Activated CD4-positive, CD25-positive, alpha-beta regulatory T cell treated with anti-CD3 and anti-CD28 coated beads, Interleukin-2, amount 50 U/mL, for 16 hours (primary cell): ENCODE measurements around the gene BRF1.

ENCODE experiments used
- DNase-seq: peaks from one replicate; pipeline ENCODE4 v3.0.0-alpha.2; 2020; ENCODE audit warnings: low read depth, low spot score

BRF1 gene

DNA sequence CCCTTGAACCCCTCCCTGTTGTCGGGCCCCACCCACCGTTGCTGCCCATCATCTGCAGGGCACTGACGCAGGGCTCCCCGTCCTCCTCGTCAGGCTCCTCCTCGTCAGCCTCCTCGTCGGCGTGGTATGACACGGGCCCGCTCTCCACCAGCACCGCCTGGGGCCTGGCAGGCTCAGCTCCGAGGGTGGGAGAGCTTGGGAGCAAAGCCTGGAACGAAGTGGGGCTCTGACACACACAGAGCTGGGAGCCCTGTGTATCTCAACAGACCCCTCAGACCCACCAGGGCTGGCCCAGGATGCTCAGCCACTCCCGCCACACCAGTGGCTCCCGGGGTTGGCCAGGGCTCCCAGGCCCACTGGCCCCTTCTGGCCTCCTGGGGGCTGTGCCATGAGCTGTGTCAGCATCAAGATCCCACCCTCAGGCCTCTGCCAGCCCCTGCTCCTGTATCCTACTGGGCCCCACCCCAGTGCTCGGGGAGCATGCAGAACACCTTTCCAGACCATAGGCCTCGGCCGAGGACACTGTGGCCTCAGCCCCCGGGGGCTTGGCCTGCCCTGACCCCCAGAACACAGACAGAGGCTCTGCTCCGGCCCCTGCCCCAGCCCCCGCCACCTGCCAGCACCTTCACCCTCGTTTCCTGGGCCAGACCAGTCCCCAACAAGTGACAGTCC is 89.6 kb downstream of the BRF1 start:
- DNase-seq, result no peak

DNA sequence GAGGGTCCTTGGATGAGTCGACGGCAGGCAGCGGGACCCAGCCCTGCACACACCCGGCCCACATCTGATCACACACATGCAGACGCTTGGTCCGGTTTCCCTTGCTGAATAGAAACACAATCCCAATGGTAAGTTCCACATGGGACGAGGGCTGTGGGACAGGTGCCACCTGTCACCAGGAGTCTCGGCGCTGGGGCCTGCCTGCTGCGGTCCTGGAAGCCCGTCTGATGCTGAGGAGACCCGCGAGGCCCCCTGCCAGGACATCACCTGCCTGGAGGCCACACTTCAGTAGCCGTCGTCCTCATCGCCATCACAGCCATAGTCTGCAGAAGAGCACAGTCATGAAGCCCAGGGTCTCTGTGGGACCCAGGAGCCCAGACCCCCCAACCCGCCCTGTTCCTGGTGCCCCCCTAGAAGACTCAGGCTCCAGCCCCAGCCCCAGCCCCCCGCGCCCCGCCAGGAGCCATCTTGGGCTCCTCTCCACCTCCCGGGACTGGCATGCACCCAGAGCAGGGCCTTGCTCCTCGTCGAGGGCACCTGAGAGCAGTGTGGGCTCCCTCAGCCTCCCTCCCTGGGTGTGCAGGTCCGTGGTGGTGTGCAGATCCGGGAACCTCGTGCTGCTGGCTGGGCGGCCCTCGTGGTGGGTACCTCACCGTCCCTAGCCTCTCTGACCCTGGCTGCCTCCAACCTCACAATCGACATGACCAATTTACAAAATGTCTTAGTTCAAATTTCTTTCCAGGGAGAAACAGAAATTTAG is 90.4 kb downstream of the BRF1 start:
- no peak for DNase-seq

DNA sequence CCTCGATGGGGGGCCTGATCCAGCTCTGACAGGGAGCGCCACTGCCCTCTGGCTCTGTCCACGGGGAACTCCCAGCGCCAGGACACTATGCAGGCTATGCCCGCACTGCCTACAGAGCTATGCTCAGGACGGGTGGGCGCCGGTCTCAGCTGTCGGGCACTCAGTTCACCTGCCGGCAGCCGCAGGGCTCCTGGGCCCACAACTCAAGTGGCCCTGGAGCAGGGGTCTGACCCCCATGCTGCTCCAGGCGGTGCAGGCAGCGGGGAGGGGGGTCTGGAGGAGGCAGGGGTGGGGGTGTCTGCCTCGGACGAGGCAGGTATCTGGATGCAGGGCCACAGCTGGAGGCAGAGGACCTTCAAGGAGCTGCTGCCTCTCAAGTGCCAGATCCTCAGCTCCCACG is 91.2 kb downstream of the BRF1 start:
- no peak for DNase-seq

DNA sequence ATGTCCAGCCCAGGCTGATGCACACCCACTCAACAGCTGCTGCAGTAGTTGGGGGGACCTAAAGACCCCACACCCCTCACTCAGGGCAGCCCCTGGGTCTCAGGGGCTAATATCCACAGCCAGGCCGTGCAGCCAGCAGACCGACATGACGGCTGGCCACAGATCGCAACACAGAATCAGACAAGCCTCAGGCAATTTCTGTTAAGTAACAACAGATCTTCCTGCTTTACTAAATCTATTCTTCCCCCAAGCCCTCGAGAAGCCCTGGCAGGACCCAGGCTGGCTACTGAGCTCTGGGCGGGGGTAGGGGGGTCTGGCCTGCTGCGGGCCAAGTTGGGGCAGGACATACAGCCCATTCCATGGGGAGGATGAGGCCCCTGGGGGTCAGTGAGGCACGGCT is 91.7 kb downstream of the BRF1 start:
- DNase-seq, result no peak

DNA sequence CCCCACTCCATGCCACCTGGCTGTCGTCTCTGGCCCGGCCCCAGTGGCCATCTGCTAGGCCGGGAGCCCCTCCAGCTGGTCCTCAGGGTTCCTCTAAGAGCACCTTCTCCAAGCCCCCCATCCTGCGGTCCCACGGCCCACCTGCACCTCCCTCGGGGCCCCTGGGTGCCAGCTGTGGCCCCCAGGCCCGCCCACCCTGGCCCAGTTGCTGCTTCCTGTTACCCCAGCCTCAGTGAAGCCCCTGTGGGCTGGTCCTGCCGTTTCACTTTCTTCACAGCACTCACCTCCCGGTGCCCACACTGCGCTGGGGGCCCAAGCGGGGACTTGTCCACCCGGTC is 92.1 kb downstream of the BRF1 start:
- no peak for DNase-seq

DNA sequence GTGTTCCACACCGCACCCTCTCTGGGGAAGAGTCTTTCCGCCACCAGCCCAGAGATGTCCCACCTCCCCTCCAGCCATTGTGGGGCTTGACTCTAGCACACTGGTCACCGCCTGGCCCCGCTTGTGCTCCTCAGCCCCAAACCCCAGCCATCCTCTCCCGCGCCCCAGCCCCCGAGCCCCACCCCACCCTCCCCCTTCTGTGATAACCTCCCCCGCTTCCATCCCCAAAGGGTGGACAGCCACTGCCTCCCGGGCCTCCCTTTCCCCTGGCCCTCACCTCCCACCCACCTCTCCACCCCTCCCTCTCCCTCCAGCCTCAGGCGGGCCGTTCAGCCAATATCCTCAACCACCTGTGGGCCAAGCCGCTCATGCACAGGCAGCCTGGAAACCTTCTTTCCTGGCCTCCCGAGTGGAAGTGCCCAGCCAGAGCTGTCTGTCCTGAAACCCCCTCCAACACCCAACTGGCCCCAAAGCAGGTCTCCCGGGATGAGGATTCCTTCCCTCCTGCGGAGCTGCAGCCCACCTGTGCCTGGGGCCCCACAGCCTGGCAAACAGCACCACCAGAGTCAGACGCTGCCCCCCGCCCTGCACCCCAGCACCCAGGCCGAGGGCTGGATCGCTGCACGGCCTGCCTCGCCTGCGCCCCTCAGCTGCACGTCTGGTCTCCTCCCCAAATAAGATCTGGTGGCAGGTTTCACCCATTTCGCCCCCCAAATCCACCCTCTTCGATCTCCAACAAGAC is 92.6 kb downstream of the BRF1 start:
- DNase-seq, result no peak

DNA sequence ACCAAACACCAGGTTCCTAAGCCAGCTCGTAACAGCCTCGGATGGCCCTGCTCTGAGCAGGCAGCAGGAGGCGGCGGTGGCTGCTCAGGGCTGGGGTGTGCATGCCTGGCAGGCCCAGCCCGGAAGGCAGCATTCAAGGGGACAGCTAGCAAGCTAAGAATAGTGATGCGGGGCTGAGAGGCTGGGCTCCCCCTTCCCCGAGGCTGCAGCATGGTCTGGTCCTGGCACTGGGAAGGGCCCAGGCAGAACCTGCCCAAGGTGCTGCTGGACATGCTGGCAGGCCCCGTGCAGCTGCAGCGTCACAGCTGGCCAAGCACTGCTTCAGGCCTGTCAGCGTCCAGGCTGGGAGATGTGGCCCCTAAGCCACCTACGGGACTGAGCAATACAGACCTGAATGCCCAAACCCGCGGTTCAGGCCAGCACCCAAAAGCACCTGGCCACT is 93.3 kb downstream of the BRF1 start:
- no peak for DNase-seq

DNA sequence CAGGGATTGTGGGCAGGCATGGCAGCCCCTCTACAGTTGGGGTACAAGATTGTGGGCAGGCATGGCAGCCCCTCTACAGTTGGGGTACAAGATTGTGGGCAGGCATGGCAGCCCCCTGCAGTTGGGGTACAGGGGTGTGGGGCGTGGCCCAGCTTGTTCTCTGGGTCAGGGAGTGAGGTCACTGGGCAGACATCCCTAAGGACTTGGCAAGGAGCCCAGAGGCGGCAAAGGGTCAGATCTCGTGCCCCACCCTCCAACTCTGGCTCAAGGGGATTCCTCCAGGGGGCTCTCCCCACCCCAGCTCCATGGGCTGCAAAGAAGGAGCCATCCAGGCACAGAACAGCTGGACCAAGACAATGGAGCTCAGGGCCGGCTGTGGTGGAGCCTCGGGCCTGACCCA is 93.9 kb downstream of the BRF1 start:
- no peak for DNase-seq

DNA sequence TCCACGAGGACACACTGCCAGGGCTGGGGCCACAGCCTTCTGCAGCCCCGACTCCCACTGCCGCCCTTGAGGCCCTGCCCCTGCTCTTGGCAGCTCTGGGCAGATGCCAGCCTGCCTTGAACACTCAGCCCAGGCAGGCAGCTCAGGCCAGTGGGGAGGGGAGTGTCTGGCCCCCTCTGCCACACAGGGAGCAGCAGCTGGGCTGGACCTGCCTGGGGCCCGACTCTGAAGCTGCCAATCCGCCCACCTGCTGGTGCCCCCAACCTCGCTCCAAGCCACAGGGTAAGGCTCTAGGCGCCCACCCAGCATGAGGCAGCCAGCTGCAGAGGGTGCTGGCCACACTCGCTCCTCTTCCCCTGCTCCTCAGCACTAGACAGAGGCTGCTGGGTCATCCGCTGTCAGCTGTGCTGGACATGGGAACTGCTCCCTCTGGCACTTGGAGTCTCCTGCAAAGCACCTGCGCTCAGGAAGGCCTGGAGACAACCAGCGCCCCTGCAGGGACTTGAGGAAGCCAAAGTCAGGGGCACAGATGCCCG is 95.1 kb downstream of the BRF1 start:
- DNase-seq, result no peak

DNA sequence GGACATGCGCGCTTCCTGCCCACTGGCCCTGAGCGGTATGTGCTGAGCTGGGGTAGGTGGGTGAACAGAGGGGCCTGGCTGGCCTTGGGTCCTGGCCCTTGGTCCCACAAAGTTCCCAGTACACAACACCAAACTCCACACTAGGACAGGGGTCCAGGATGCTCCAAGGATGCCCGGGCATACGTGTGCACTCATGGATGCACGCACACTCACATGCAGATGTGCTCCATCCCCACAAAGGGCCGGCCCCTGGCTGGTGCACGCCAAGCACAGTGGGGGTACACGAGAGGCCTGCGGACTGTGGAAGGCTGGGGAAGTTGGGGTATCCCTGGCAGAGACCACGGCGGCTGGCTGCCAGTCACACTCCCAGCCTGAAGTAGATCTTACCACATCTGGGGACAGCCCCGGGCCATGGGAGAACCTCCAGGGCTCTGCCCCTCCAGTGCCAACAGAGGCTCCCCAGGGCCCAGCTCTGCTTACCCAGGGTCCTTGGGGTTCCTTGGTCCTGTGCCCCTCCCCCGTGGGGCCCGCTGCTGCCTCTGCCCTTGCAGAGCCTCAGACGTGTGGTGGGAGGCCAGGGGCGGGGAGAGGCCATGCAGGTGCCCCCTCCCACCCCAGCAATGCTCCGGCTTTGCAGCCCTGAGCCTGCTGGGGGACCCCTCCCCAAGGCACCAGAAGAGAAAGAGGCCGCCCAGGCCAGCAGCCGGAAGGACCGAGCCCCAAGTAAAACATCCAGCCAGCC is 95.7 kb downstream of the BRF1 start:
- DNase-seq, result no peak

DNA sequence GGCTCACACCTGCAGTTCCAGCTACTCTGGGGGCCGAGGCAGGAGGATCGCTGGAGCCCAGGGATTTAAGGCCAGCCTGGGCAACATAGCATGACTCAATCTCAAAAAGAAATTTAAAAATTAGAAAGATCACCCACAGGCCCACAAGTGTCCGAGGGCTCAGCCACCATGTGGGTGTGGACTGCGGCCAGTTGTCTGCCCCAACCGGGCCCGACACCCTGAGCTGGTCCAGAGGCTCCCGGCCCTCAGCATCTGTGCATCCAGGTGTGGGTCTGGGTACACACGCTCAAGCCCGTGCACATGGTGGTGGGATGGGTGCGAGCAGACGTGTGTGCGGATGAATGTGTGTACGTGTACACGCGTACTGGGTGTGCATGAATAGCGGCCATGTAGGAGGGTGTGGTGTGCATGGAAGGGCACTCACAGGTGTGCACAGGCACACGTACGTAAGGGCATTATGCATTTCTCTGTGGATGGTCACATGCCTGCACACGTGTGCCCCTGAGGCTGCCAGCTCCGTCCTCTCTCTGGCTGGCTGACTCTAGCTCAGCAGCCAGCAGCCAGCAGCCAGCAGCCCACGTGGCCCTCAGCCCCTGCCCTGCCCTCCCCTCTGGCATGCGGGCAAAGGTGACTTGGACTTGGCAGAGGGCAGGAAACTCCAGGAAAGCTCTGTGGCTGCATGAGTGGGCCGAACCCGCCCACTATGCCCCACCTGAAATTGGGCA is 96.4 kb downstream of the BRF1 start:
- no peak for DNase-seq

DNA sequence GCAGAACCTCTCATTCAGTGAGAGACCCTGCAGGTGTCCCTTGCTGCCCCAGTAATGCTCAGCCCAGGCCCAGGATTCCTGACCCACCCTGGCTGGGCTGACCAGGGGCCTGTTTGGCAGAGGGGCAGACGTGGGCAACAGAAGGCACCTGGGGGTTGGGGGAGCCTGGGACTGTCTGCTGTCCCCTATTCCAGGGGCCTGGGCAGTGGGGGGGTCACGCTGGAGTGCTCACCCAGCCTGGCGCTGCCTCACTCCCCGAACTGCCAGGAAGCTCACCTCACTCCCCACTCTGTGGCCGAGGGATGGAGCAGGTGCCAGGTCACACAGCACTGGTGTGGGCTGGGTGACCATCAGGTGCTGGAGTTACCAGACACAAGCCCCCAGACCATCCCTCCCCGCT is 97.1 kb downstream of the BRF1 start:
- no peak for DNase-seq

DNA sequence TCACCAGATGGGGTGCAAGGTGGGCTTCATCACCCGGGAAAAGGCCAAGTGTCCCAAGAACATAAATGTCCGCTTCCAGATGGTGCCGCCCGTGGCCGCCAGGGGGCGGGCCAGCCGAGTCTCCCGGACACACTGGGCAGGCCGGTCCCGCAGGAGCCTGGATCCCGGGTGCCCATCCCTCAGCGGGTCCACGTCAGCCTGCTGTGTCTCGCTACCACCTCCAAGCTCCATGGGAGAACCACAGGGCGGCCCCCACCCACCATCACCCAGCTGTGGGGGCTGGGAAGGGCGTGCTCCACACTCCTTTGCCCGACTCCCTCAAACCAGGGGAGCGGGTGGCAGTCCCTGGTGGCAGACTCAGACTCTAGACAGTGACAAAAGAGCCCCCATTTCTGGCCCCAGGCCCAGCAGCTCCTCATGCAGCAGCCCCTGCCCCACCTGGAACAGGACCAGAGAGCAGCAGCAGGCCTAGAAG is 97.7 kb downstream of the BRF1 start:
- peak; percentile 34 for DNase-seq

DNA sequence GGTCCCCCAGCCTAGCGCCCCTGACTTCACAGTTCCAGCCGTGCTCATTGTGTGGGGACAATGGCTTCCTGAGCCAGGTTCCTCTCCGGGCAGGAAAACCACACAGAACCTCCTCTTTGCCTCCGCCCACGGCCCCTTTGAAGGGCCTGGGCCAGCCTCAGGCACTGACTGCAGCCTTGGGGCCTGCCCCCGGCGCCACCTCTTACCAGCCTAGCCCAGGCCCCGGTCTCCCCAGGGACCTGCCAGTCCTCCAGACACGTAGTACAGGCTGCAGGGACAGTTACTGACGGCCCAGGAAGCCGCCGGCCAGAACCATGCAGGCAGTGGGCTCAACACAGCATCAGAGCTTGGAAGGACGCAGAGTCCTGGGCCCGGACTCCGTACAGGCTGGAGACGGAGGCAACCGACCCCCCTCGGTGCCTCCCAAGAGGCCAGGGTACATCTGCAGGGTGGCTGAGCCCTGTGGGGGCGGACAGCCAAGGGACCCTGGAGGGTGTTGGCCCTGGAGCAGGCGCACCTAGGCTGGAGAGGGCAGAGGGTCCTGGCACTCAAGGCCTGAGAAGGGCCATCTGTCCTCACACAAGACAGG is 98.8 kb downstream of the BRF1 start:
- DNase-seq, result no peak

DNA sequence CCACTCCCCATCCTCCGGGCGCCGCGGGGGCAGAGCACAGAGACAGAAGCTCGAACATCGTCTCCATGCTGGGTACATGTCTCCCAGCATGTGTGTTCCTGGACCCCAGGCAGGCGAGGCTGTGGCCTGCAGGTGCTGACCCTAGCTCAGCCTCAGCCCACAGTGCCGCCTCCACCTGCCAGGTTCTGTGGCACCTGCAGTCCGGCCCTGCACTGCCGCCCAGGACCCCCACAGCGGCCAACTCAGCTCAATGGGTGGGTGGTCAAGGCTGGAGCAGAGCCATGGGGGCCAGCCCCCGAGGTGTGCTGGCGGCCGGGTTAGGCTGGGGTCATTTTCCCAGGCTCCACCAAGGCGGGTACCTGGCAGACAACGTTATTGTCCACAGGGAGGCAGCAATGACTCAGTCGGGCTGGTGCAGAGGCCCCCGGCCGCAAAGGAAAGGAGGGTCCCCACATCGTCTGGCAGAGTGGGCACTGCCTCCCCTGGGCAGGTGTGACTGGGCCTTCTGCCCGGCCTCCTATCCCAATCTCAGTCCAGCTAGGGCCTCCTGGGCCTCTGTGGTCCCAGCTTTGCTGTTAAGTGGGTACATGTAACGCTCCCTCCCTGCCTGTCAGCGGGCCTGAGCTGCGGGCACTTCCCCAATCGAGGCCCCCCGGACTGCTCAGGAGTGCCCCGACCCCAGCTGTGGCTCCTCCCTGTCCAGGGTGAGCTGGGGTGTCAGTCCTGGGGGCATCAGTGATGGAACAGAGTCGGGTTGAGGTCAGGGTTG is 99.5 kb downstream of the BRF1 start:
- DNase-seq, result no peak

DNA sequence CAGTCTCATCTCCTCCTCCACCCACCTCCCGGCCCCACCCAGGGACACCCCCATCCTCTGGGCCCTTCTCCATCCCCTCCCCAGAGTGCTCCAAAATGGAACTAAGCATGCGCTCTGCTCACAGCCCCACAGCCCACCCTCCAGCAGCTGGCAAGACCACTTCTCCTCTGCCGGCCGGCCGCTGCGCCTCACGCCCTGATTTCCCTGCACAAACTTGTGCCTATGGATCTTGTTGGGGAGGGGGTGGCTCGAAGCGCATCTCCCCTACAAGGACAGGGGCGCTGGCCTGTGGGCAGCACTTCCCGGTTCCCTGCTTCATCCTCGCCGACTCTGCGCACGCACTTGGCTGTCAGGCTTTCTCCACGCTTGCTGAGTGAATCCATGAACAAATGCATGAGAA is 100.2 kb downstream of the BRF1 start:
- no peak for DNase-seq

DNA sequence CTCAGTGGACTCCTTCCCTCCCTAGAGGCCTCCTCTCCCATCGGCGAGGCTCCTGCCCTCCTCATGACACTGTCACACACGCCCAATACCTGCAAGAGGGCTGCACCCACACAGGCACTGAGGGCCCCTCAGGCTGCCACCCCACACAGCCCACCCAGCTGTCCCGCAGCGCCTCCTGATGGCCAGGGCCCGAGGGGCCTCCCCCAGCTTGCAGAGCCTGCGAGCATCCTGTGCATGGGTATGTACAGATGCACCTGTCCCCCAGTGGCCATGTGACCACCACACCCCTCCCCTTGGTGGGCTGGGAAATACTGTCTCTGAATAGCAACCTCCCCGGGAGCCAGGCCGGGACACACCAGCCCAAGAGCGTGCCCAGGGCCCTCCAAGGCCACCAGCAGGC is 100.7 kb downstream of the BRF1 start:
- no peak for DNase-seq

DNA sequence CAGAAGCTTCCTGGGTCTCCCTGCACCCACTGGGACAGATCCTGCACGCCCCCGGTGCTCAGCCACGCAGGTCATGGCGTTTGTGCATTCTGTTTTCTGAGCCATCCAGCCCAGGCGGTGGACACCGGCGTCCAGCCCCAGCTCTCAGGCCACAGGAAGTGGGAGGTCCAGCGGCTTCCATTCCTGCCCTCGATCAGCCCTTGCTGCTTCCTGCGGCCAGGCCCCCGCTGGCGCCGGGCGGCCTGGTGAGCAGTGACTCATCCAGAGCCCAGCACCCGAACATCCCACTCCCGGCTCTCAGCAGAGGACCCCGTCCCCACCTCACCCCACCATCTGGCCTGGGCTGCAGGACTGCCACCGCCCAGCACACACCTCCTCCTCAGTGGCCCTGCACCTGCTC is 101.7 kb downstream of the BRF1 start:
- no peak for DNase-seq

DNA sequence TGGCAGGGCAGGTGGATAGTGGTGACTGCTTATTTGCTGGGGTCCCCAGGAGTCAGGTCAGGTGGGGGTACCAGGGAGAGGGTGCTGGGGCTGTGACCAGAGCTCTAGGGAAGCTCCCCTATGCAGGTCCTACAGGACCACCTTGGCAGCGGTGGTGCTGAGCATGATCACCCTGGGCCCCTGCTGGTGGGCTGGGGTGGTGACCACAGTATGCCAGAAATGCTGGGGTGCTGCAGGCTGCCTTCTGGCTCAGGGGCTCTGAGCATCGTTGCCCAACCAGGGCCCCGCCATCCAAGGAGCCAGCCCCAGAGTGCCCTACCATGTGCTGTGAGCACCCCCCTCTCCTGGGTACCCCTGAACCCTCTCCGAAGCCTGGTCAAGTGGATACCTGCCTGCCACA is 102.2 kb downstream of the BRF1 start:
- DNase-seq, result no peak

DNA sequence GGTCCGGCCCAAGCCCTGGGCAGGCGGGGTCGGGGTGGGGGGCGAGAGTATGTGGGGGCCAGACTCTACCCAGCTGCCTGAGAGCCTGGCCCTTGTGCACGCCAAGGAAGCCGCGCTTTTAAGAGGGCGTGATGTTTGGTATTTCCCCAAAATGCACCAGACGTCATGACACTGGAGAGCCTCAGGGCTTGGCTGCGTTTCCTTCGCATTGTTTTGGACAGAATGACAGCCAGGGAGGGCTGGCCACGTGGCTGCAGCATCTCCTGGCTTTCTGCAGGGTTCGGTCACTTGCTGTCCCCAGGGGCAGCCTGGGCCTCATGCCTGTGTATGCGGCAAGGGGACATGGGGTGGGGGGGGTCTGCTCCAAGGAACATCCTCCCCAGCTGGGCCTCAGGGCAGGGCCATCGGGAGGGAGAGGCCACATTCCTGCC is 103.6 kb downstream of the BRF1 start:
- no peak for DNase-seq
